GM20000 (cell line): Measurements from ENCODE around the gene HLA-DRB1.
"Not testable (repeated sequence)": the region's sequence is repeated elsewhere in the genome, so short reads cannot be mapped to it uniquely, and the experiment has no call there.

ENCODE experiments used
- DNase-seq: peaks from one replicate; pipeline ENCODE4 v3.0.0; 2012; ENCODE audit warnings: low spot score
- TF ChIP-seq, protein P1 (sequence below): IDR thresholded peaks from 2 replicates; pipeline ENCODE4 v1.5.1; 2012; ENCODE audit warnings: mild to moderate bottlenecking, control low read depth; ENCODE audit errors: extremely low read depth, missing control alignments

Gene HLA-DRB1

DNA sequence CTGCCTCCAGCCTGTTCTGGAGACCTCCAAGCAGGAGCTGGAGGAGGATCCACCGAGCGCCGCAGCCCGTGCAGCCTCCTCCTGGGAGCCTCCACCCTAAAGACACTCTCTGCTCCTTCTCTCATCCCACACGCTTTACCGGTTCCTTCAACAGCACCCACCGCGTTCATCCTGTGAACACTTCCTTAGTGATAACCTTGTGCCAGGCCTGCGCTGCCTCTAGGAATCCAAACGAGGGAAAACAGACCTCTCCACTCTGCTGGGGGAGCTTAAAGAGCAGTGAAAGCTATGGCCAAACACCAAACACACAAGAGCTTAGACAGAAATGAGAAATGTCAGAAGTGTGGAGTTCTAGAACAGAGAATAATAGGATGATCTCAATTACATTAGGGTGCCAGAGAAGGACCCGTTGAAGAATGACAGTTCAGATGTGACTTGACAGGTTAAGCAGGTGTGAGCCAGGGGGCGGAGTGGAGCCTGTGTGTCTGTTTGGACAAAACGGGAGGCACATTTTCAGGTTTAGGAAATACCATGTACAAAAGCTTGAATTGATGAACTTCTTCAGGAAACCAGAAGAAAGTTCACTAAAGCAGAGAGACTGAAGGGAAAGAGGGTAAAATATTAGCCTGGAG, 31.1 kb downstream of the HLA-DRB1 start:
- TF ChIP-seq, protein P1, sequence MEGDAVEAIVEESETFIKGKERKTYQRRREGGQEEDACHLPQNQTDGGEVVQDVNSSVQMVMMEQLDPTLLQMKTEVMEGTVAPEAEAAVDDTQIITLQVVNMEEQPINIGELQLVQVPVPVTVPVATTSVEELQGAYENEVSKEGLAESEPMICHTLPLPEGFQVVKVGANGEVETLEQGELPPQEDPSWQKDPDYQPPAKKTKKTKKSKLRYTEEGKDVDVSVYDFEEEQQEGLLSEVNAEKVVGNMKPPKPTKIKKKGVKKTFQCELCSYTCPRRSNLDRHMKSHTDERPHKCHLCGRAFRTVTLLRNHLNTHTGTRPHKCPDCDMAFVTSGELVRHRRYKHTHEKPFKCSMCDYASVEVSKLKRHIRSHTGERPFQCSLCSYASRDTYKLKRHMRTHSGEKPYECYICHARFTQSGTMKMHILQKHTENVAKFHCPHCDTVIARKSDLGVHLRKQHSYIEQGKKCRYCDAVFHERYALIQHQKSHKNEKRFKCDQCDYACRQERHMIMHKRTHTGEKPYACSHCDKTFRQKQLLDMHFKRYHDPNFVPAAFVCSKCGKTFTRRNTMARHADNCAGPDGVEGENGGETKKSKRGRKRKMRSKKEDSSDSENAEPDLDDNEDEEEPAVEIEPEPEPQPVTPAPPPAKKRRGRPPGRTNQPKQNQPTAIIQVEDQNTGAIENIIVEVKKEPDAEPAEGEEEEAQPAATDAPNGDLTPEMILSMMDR, result no peak
- DNase-seq, result no peak

DNA sequence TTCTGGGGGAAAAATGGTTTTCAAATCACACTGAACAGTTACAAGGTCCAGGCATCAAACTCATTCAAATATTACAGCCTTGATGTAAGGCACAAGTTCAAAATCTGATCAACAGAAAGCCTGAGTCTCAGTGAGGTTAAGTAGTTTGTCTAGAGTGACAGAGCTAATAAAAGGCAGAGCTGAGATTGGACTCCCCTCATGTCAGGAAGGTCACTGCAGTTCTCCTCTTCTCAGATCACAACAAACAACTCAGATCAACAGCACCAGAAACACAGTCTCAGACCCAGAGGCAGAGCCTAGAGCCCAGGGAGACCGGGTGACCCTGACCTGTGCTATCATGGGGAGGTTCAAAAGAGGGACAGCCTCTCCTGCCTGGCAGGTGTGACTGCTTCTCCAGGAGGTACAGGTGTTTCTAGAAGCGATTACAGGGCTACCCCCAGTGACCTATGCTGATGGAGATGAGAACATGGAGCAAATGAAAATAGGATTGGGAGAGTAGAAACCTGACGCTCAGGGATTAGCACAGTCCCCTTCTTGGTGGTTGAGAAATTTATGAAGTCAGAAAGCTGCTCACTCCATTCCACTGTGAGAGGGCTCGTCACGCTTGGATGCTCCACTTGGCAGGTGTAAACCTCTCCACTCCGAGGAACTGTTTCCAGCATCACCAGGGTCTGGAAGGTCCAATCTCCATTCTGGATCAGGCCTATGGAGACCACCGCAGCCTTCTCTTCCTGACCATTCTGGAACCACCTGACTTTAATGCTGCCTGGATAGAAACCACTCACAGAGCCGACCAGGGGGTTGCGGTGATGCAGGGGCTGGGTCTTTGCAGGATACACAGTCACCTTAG, 35.3 kb downstream of the HLA-DRB1 start:
- TF ChIP-seq, protein P1, result no peak
- no peak for DNase-seq

DNA sequence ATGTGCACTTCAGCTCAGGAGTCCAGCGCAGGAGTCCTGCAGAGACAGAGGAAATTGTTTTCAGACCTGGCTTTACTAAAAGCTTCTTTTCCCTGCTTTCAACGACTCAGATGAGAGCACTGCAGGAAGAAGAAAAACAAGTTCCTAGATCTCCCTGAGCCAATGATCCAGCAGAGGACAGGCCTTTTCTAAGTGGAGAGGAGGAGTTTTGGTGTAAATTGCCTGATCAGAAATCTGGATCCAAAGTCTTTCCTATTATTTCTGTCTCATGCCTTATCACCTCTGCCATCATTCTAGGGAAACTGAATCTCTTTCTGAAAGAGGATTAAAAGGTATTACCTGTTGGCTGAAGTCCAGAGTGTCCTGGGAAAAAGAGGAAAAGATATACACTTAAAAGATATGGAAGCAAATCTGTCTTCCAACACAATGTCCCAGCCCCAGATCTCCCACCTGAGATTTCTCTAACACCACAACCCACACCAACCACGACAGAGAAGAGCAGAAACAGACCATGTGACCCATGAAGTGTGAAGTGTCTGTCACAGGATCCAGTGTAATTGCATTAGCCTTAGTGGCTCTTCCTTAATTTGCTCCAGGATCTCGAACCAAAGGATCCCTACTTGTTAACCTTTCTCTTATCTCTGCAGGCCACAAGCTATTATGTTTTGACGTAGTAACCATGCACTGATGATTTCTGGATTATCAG, 36.5 kb downstream of the HLA-DRB1 start:
- no peak for DNase-seq
- TF ChIP-seq, protein P1, result no peak

DNA sequence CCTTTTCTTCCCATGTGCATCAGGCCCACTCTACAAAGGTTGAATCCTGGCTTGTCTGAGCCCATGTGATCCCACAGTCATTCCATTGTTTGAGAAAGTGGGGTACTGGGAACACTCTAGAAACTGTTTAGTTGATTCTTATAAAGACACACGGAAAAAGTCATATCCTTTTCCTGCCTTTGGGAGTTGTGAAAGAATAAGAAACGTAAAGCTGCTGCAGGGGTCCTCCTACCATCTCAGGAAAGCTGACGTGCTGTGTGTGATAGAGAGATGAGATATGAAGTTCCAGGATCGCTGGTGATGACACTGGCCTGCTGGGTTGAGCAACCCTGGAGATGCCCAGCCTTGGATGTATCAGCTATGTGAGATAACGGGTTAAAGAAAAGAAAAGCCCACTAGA, 38.2 kb downstream of the HLA-DRB1 start:
- TF ChIP-seq, protein P1, result no peak
- no peak for DNase-seq

DNA sequence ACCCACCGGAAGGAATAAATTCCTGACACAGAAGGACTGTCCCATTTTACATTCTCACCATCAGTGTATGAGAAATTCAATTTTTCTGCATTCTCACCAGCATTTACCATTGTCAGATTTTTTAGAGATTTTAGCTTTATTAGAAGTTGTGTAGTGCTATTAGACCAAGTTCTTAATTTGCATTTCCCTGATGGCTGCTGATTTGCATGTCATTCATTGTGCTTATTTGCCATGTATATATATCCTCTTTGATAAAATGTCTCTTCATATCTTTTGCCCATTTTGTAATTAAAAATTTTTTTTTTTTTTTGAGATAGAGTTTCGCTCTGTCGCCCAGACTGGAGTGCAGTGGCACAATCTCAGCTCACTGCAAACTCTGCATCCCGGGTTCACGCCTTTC, 49.8 kb downstream of the HLA-DRB1 start:
- DNase-seq, result no peak
- TF ChIP-seq, protein P1, result no peak

DNA sequence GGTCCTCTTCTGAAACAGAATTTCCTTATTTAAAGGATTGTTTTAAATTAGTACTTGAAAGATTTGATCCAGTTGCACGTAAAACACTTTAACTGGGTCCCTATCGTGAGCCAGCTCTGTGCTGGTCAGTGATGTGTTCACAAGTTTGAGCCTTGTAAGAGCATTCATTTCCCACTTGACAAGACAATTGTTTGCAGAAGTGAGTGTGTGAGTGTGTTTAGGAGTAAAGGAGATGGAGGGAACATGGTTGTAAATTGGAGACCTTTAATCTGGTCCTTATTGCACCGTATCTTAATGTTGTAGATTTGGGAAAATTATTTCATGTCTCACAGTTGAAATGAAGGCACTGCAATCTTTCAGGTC, 59.2 kb downstream of the HLA-DRB1 start:
- not testable (repeated sequence) for DNase-seq

DNA sequence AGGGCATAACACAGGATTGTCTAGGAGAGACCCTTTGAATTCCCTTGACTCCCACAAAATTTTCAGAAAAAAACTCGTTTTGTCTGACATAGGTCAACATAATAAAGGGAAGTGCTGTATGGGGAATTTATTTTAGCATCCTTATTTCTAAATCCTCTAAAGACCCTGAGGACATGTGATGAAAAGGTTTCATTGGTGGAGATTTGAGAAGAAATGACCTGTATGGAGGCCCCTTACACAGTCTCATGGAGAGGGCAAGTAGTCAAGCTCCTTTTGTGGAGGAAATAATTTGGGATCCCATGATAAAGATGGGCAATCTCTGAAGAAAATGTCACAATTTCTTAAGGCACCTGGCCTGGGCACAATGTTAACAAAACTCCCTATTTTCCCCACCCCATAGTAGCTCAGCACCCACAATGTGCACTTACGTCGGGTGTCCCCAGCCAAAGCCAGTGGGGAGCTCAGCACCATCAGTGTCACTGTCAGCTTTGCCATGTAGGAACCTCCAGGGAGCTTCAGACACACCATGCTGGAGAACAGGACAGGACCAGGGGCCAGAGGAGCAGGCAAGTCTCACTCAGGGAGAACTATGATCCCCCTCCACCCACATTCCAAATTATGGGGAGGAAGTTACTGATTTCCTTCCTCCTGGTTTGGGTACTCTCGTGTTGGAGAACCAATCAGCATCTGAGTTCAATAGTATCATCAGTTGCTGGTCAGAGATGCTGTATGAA, 59.8 kb downstream of the HLA-DRB1 start, which contains the start of gene HLA-DRB5:
Gene HLA-DRB5 (minus strand): TSS at position 591 of the 734 bp plus-strand sequence. CDS start 63 bp downstream, at position 528.
- TF ChIP-seq, protein P1, result no peak
- DNase-seq, result peak; percentile 30
